H1 (cell line): ENCODE data around the gene DCAF4. TPM values are rescaled to one million over a fixed set of nuclear protein-coding genes. Genes with fewer than 3 reads are reported as not detected.

ENCODE experiments used
- CTBP2 ChIP-seq: IDR thresholded peaks from 2 replicates; pipeline ENCODE4 v1.7.0; 2011; ENCODE audit warnings: borderline replicate concordance, mild to moderate bottlenecking, moderate library complexity, mixed read lengths, low read length; ENCODE audit not compliant: insufficient read depth, insufficient read length
- EZH2 ChIP-seq: fragments of 200-600 bp; sonication (generic); IDR thresholded peaks from 2 replicates; pipeline ENCODE4 v1.7.1; 2012; ENCODE audit warnings: low read depth, mild to moderate bottlenecking, moderate library complexity, low read length, inconsistent platforms; ENCODE audit not compliant: severe bottlenecking
- RFX5 ChIP-seq: IDR thresholded peaks from 2 replicates; pipeline ENCODE4 v1.6.1; 2011; ENCODE audit warnings: low read depth, low read length, improper control_type of control experiment, borderline replicate concordance
- SIX5 ChIP-seq: IDR thresholded peaks from 2 replicates; pipeline ENCODE4 v1.6.1; 2011; ENCODE audit warnings: mild to moderate bottlenecking, low read depth, low read length
- polyA plus RNA-seq, 7 experiments: library from polyadenylated mRNA; depleted of rRNA in 3 of 7; stranded (reverse) in 5 of 7; unstranded in 2 of 7; fragments of >200 nt in 5 of 7; fragments of 200-250 nt in 2 of 7; gene quantifications; 1 replicate in 5 of 7; 2 replicates in 1 of 7; 4 replicates in 1 of 7; pipeline versions ENCODE4 v1.2.1 to v1.2.3, GENCODE V29; 2011 to 2013; ENCODE audit warnings: missing spikeins in 2 of 7, mixed read lengths in 2 of 7
- total RNA-seq: library from RNA; stranded (reverse); fragmentation: NEBNext Ultra II Directional; extraction: Animal tissue kit (Norgen Biotek cat#: 25700); gene quantifications from 2 replicates; pipeline ENCODE4 v1.2.1, GENCODE V29; 2021
- TF ChIP-seq, protein P1 (sequence below): fragments of 300-600 bp; sonication (generic); IDR thresholded peaks from 2 replicates; pipeline ENCODE4 v1.7.1; 2012; ENCODE audit warnings: low read length, moderate library complexity, mild to moderate bottlenecking, inconsistent platforms; ENCODE audit not compliant: insufficient replicate concordance

DCAF4 gene
- total and polyA plus RNA-seq, 2 of the 8 experiments (the other 6 are each of a cell fraction or from before 2014, with no cell fraction given), result 17.0 to 21.1 TPM

DNA sequence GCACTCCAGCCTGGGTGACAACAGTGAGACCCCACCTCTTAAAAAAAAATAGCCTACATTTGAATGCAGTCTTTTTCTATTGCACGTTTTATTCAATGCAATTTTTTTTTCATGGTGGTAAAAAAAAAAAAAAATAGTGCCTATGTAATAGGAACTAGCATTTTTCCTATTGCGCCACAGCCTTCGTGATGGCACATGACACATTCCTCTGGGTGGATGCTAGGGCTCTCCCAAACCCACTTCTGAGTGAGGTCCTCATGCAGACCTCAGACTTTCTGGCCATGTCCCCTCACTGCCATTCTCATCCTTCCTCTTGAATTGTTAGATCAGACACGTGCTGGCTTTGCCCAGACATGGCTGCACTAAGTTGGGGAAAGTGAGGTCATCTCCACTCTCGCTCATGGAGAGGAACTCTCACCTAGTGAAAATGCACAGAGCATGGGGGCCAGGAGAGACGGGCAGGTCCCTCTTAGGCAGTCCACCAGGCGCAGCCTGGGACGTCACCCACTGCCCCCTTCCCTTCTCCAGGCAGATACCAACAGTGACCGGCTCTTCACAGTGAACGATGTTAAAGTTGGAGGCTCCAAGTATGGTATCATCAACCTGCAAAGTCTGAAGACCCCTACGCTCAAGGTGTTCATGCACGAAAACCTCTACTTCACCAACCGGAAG, 19.2 kb downstream of the DCAF4 start (continued):
- TF ChIP-seq CTBP2 (no peak), EZH2 (no peak), SIX5 (no peak), RFX5 (no peak)
- TF ChIP-seq, protein P1, sequence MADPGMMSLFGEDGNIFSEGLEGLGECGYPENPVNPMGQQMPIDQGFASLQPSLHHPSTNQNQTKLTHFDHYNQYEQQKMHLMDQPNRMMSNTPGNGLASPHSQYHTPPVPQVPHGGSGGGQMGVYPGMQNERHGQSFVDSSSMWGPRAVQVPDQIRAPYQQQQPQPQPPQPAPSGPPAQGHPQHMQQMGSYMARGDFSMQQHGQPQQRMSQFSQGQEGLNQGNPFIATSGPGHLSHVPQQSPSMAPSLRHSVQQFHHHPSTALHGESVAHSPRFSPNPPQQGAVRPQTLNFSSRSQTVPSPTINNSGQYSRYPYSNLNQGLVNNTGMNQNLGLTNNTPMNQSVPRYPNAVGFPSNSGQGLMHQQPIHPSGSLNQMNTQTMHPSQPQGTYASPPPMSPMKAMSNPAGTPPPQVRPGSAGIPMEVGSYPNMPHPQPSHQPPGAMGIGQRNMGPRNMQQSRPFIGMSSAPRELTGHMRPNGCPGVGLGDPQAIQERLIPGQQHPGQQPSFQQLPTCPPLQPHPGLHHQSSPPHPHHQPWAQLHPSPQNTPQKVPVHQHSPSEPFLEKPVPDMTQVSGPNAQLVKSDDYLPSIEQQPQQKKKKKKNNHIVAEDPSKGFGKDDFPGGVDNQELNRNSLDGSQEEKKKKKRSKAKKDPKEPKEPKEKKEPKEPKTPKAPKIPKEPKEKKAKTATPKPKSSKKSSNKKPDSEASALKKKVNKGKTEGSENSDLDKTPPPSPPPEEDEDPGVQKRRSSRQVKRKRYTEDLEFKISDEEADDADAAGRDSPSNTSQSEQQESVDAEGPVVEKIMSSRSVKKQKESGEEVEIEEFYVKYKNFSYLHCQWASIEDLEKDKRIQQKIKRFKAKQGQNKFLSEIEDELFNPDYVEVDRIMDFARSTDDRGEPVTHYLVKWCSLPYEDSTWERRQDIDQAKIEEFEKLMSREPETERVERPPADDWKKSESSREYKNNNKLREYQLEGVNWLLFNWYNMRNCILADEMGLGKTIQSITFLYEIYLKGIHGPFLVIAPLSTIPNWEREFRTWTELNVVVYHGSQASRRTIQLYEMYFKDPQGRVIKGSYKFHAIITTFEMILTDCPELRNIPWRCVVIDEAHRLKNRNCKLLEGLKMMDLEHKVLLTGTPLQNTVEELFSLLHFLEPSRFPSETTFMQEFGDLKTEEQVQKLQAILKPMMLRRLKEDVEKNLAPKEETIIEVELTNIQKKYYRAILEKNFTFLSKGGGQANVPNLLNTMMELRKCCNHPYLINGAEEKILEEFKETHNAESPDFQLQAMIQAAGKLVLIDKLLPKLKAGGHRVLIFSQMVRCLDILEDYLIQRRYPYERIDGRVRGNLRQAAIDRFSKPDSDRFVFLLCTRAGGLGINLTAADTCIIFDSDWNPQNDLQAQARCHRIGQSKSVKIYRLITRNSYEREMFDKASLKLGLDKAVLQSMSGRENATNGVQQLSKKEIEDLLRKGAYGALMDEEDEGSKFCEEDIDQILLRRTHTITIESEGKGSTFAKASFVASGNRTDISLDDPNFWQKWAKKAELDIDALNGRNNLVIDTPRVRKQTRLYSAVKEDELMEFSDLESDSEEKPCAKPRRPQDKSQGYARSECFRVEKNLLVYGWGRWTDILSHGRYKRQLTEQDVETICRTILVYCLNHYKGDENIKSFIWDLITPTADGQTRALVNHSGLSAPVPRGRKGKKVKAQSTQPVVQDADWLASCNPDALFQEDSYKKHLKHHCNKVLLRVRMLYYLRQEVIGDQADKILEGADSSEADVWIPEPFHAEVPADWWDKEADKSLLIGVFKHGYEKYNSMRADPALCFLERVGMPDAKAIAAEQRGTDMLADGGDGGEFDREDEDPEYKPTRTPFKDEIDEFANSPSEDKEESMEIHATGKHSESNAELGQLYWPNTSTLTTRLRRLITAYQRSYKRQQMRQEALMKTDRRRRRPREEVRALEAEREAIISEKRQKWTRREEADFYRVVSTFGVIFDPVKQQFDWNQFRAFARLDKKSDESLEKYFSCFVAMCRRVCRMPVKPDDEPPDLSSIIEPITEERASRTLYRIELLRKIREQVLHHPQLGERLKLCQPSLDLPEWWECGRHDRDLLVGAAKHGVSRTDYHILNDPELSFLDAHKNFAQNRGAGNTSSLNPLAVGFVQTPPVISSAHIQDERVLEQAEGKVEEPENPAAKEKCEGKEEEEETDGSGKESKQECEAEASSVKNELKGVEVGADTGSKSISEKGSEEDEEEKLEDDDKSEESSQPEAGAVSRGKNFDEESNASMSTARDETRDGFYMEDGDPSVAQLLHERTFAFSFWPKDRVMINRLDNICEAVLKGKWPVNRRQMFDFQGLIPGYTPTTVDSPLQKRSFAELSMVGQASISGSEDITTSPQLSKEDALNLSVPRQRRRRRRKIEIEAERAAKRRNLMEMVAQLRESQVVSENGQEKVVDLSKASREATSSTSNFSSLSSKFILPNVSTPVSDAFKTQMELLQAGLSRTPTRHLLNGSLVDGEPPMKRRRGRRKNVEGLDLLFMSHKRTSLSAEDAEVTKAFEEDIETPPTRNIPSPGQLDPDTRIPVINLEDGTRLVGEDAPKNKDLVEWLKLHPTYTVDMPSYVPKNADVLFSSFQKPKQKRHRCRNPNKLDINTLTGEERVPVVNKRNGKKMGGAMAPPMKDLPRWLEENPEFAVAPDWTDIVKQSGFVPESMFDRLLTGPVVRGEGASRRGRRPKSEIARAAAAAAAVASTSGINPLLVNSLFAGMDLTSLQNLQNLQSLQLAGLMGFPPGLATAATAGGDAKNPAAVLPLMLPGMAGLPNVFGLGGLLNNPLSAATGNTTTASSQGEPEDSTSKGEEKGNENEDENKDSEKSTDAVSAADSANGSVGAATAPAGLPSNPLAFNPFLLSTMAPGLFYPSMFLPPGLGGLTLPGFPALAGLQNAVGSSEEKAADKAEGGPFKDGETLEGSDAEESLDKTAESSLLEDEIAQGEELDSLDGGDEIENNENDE, result no peak
